HepG2 (cell line): ENCODE data around the gene IL3. TPM values are rescaled to one million over a fixed set of nuclear protein-coding genes. Genes with fewer than 3 reads are reported as not detected.

Experiments
- ATAC-seq: fragments of 200-7000 bp; cut with Tn5 transposase; 3 replicates; pipeline ENCODE4 v1.9.1; 2020; ENCODE audit warnings: mild to moderate bottlenecking, moderate library complexity
- BruUV-seq: library from RNA; stranded (reverse); fragments of 400-500 nt; replicated peaks from 2 replicates; lab custom pipeline; 2021; lab: Mats Ljungman, UMichigan
- CTCF ChIA-PET: fragments of 300-600 bp; formaldehyde crosslinking; extraction: SDS; loops from one replicate; lab custom pipeline; 2021; ENCODE audit warnings: low total read pairs, inconsistent platforms, low intra/inter-chr PET ratio; lab: Yijun Ruan, JAX
- POLR2A ChIA-PET: fragments of 350-600 bp; sonication (Branson Sonifier 250); formaldehyde crosslinking; loops from one replicate; lab custom pipeline; 2020; ENCODE audit warnings: antibody characterized with exemption, inconsistent platforms; lab: Yijun Ruan, JAX
- DNase-seq: peaks from one replicate; pipeline ENCODE4 v3.0.0-alpha.2; 2015; ENCODE audit warnings: low spot score
- FAIRE-seq: peaks from 3 replicates; lab custom pipeline; 2011; peaks lifted over from hg19 to GRCh38; lab: Jason Lieb, UNC
- H2AFZ ChIP-seq: one replicate; pipeline ENCODE4 v1.6.1; 2011; ENCODE audit warnings: low read length, inconsistent platforms
- H3K27ac ChIP-seq: fragments of 300-600 bp; 3 replicates; pipeline ENCODE4 v1.8.0; 2011; ENCODE audit warnings: mixed run types, mild to moderate bottlenecking, mixed read lengths, low read length, inconsistent platforms; ENCODE audit not compliant: insufficient read depth; ENCODE audit errors: extremely low read length
- H3K27me3 ChIP-seq, 2 experiments: fragments of 200-600 bp in 1 of 2; 2 replicates in 1 of 2; 3 replicates in 1 of 2; pipeline versions ENCODE4 v1.6.0 to v1.8.0; 2011; ENCODE audit warnings: low read length in 2 of 2, mild to moderate bottlenecking in 2 of 2, moderate library complexity in 2 of 2, inconsistent platforms in 1 of 2; ENCODE audit not compliant: insufficient read depth in 2 of 2, control insufficient read depth in 1 of 2
- H3K36me3 ChIP-seq, 2 experiments: fragments of 200-600 bp in 1 of 2; replicated peaks in 1 of 2; 2 replicates in 1 of 2; 3 replicates in 1 of 2; pipeline versions ENCODE4 v1.5.1 to v1.8.0; 2011; ENCODE audit warnings: low read length in 2 of 2, inconsistent platforms in 1 of 2; ENCODE audit not compliant: insufficient read depth in 2 of 2, control insufficient read depth in 1 of 2
- H3K4me1 ChIP-seq: 2 replicates; pipeline ENCODE4 v1.5.1; 2012; ENCODE audit warnings: low read length, inconsistent platforms; ENCODE audit not compliant: insufficient read depth
- H3K4me2 ChIP-seq: 2 replicates; pipeline ENCODE4 v1.6.0; 2011; ENCODE audit warnings: low read depth, low read length, inconsistent platforms
- H3K4me3 ChIP-seq, 3 experiments: fragments of 200-600 bp in 1 of 3; sonication (generic), shearing (Covaris generic) in 1 of 3; replicated peaks in 1 of 3; 2 replicates each; pipeline ENCODE4 v1.5.1; 2011 to 2016; ENCODE audit warnings: low read length in 3 of 3, inconsistent platforms in 2 of 3, low read depth in 2 of 3, mild to moderate bottlenecking in 2 of 3, control low read depth in 1 of 3, mixed read lengths in 1 of 3; ENCODE audit not compliant: insufficient read depth in 1 of 3
- H3K79me2 ChIP-seq: one replicate; pipeline ENCODE4 v1.6.1; 2011; ENCODE audit warnings: low read length, inconsistent platforms; ENCODE audit not compliant: insufficient read depth
- H3K9ac ChIP-seq: 2 replicates; pipeline ENCODE4 v1.6.0; 2011; ENCODE audit warnings: mild to moderate bottlenecking, low read depth, low read length, inconsistent platforms; ENCODE audit not compliant: insufficient read depth
- H3K9me3 ChIP-seq: 2 replicates; pipeline ENCODE4 v1.5.1; 2012; ENCODE audit warnings: mild to moderate bottlenecking, low read length
- H4K20me1 ChIP-seq: 2 replicates; pipeline ENCODE4 v1.6.0; 2011; ENCODE audit warnings: inconsistent platforms, mild to moderate bottlenecking, low read length, moderate library complexity; ENCODE audit not compliant: insufficient read depth
- CCAR2 ChIP-seq: fragments of 200-400 bp; formaldehyde crosslinking; optimal IDR thresholded peaks from 2 replicates; pipeline ENCODE3; 2018; ENCODE audit warnings: low read depth, mild to moderate bottlenecking, low read length, moderate library complexity
- HNRNPUL1 ChIP-seq: fragments of 200-400 bp; formaldehyde crosslinking; IDR thresholded peaks from 2 replicates; pipeline ENCODE4 v1.6.1; 2017; ENCODE audit warnings: low read depth, mild to moderate bottlenecking, low read length, moderate library complexity
- NR3C1 ChIP-seq: sonication (generic); formaldehyde crosslinking; IDR thresholded peaks from 2 replicates; pipeline ENCODE4 v1.4.0; 2020; ENCODE audit warnings: missing genetic modification reagents
- ZNF7 ChIP-seq: IDR thresholded peaks from 2 replicates; pipeline ENCODE4 v1.6.1; 2016; ENCODE audit warnings: missing biosample characterization, missing genetic modification reagents
- WGBS: methylation state at CpG from one replicate; pipeline ENCODE4 v1.1.6; 2017; ENCODE audit warnings: low lambda C conversion rate; 5-methylcytosine and 5-hydroxymethylcytosine counted together
- in situ Hi-C: cut with HindIII; loops from 2 replicates; pipeline ENCODE4 v1.10.0; 2017; ENCODE audit warnings: low pct_unique_long_range_greater_than_20kb; ENCODE audit not compliant: extremely low pct_ligation_motif_present
- intact Hi-C: fragments of 100-400 bp; cut with micrococcal nuclease; formaldehyde crosslinking; loops from one replicate; pipeline ENCODE4 v1.10.0; 2022; ENCODE audit not compliant: unreplicated experiment
- polyA plus RNA-seq, 8 experiments: library from polyadenylated mRNA; depleted of rRNA in 3 of 8; stranded (reverse) in 7 of 8; unstranded in 1 of 8; fragments of >200 nt; fragmentation: Illumina TruSeq in 4 of 8; extraction: Trizol in 4 of 8; gene quantifications; 2 replicates each; pipeline versions ENCODE4 v1.2.1 to v1.2.3, GENCODE V29; 2011 to 2016; ENCODE audit warnings: low read depth in 4 of 8, missing spikeins in 1 of 8, mixed read lengths in 1 of 8; ENCODE audit not compliant: insufficient read depth in 1 of 8
- total RNA-seq, 5 experiments: library from RNA; depleted of rRNA; stranded (reverse); fragments of >200 nt; fragmentation: Illumina TruSeq; extraction: Trizol; gene quantifications; 2 replicates each; pipeline ENCODE4 v1.2.3, GENCODE V29; 2016; ENCODE audit warnings: low read depth in 1 of 5
- TF ChIP-seq, protein P1 (sequence below): sonication (generic); formaldehyde crosslinking; IDR thresholded peaks from 2 replicates; pipeline ENCODE4 v1.4.0; 2020; ENCODE audit warnings: mild to moderate bottlenecking, missing genetic modification reagents
- TF ChIP-seq, protein P2 (sequence below): sonication (generic); formaldehyde crosslinking; IDR thresholded peaks from 2 replicates; pipeline ENCODE4 v1.8.0; 2022; ENCODE audit warnings: mild to moderate bottlenecking, missing genetic modification reagents

Gene IL3
- total and polyA plus RNA-seq, 2 of the 13 experiments (the other 11 are each of a cell fraction or from before 2014, with no cell fraction given): not detected

DNA sequence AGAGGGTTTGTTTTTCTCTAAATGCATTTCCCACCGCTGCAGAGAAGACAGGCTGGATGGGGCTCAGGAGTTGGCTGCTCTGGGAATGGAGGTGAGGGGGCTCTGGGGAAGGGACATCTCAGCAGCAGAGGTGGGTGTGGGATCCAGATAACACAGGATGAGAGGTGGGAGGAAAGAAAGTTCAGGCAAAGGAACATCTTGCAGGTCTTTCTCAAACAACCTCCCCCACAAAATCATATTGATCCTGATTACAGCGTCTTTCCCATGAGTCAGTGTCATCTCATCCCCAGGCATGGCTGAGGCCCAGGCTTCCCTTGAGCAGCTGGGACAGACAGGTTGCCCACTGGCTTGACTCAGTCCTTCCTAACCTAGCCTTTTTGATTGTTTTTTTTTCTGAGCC, 37.7 kb upstream of the IL3 start:
- BruUV-seq: no TSS peak
- TF ChIP-seq NR3C1: no peak
- TF ChIP-seq CCAR2: no peak
- TF ChIP-seq, protein P1, sequence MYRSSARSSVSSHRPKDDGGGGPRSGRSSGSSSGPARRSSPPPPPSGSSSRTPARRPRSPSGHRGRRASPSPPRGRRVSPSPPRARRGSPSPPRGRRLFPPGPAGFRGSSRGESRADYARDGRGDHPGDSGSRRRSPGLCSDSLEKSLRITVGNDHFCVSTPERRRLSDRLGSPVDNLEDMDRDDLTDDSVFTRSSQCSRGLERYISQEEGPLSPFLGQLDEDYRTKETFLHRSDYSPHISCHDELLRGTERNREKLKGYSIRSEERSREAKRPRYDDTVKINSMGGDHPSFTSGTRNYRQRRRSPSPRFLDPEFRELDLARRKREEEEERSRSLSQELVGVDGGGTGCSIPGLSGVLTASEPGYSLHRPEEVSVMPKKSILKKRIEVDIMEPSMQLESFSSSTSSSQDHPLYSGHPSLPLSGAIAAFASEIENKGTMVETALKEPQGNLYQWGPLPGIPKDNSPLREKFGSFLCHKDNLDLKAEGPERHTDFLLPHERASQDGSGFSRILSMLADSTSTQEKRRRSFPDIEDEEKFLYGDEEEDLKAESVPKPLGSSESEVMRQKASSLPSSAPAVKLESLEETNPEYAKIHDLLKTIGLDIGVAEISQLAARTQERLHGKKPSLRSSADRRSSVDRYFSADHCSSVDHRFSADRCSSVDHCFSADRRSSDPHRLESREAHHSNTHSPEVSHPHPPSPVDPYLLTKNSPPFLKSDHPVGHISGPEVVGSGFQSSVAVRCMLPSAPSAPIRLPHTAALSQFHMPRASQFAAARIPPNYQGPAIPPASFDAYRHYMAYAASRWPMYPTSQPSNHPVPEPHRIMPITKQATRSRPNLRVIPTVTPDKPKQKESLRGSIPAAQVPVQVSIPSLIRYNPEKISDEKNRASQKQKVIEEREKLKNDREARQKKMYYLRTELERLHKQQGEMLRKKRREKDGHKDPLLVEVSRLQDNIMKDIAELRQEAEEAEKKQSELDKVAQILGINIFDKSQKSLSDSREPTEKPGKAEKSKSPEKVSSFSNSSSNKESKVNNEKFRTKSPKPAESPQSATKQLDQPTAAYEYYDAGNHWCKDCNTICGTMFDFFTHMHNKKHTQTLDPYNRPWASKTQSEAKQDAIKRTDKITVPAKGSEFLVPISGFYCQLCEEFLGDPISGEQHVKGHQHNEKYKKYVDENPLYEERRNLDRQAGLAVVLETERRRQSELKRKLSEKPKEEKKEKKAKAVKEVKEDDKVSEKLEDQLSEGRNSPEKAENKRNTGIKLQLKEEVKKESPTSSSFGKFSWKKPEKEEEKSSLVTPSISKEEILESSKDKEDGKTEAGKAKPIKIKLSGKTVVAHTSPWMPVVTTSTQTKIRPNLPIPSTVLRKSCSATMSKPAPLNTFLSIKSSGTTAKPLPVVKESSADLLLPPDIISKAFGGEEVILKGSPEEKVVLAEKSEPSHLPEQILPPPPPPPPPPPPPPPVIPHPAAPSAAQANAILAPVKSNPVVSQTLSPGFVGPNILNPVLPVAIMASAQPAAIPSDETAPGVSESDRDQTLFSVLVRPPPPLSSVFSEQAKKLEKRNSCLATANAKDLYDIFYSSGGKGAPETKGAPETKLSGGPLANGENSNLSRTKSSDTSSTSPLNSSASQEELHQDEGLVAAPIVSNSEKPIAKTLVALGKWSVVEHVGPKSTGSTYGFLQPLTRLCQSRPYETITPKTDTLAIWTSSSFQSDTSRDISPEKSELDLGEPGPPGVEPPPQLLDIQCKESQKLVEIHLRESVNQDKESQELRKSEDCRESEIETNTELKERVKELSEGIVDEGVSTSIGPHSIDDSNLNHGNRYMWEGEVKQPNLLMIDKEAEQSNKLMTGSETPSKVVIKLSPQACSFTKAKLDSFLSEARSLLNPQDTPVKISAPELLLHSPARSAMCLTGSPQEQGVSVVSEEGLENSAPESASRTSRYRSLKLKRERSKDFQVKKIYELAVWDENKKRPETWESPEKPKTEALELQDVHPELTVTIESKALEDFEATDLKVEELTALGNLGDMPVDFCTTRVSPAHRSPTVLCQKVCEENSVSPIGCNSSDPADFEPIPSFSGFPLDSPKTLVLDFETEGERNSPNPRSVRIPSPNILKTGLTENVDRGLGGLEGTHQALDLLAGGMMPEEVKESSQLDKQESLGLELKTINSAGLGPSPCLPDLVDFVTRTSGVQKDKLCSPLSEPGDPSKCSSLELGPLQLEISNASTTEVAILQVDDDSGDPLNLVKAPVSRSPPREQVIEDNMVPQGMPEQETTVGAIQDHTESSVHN (CRISPR knock-in tag): no peak
- TF ChIP-seq, protein P2, sequence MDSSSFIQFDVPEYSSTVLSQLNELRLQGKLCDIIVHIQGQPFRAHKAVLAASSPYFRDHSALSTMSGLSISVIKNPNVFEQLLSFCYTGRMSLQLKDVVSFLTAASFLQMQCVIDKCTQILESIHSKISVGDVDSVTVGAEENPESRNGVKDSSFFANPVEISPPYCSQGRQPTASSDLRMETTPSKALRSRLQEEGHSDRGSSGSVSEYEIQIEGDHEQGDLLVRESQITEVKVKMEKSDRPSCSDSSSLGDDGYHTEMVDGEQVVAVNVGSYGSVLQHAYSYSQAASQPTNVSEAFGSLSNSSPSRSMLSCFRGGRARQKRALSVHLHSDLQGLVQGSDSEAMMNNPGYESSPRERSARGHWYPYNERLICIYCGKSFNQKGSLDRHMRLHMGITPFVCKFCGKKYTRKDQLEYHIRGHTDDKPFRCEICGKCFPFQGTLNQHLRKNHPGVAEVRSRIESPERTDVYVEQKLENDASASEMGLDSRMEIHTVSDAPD: no peak
- TF ChIP-seq ZNF7 (CRISPR knock-in tag): no peak
- TF ChIP-seq HNRNPUL1: no peak
- TF ChIP-seq, all 625 proteins: peak for 0
- no peaks in the 10 kb centered on the region for H3K79me2 ChIP-seq
- FAIRE-seq (no peak), ATAC-seq (no peak; the same call in 2 of the 3 replicates), DNase-seq (no peak)
- no peak overlapping the region for H3K4me2 ChIP-seq
- no peak overlapping the region for H2AFZ ChIP-seq
- no peaks in the 10 kb centered on the region for H3K4me1 ChIP-seq
- no peak overlapping the region for H3K4me3 ChIP-seq
- no peaks in the 10 kb centered on the region for H3K9me3 ChIP-seq
- H3K27ac ChIP-seq: no peak overlapping the region
- ChIA-PET CTCF (no interaction called here), POLR2A (no interaction called here)
- peaks cover 0 to 14% of the 10 kb centered on the region in 2 experiments; a peak in 3 of 5 replicates for H3K27me3 ChIP-seq
- in situ Hi-C loops: loop anchor here (25.0 kb wide), 1 partner anchor 585 kb away; no protein-coding TSS in a partner anchor
- H3K9ac ChIP-seq: no peak overlapping the region
- WGBS: 0% methylated on average over 2 of the region's 2 CpGs
- no peaks in the 10 kb centered on the region for H3K36me3 ChIP-seq
- H4K20me1 ChIP-seq: no peaks in the 10 kb centered on the region
- intact Hi-C loops: no loop called here
